Heart left ventricle (tissue), 13 donors: ENCODE data around the gene CYP4F11.

Experiments
- POLR2A ChIP-seq, 2 donors: fragments of 450-650 bp; IDR thresholded peaks; one replicate each; pipeline ENCODE4 v1.6.1; 2017; ENCODE audit warnings: antibody characterized with exemption in 2 of 2, mild to moderate bottlenecking in 2 of 2, moderate library complexity in 2 of 2
- TF ChIP-seq, protein P1 (sequence below), 12 donors: fragments of 200-600 bp; sonication (generic) in 4 of 12; IDR thresholded peaks; one replicate each; pipeline versions ENCODE4 v1.5.0 to v1.8.0; 2018 to 2022; ENCODE audit warnings: antibody characterized with exemption in 12 of 12, mild to moderate bottlenecking in 5 of 12
- donor health status: ischemic (EF 13 %, LVEDD 7.1; RV severe dilation, severe dysfunction).
- donor health status: DM: no; HTN: yes; CAD: no.
- donor health status: DM: no; HTN: no; CAD: no.
- donor health status: ischemic (EF 25% LVEDD 6.9; RV normal size, moderate dysfunction).
- donor health status: ischemic (EF 25% LVEDD 5.7; RV mildly dilated, moderate dysfunction).
- donor health status: ischemic (EF 35%, LVEDD 5.7; RV mildly dilated, moderate dysfunction).
- donor health status: nonischemic (EF 11% LVEDD 7.7; RV severe dilation, severe dysfunction).
- donor health status: DM: yes; HTN: yes; CAD: no.
- donor health status: PGD.
- donor health status: ischemic (EF 29% LVEDD 5.4; RV normal size, mild dysfunction).
- donor health status: nonischemic (EF 23%, LVEDD 6.1; RV moderate dilation, normal function).

- TF ChIP-seq, protein P1, sequence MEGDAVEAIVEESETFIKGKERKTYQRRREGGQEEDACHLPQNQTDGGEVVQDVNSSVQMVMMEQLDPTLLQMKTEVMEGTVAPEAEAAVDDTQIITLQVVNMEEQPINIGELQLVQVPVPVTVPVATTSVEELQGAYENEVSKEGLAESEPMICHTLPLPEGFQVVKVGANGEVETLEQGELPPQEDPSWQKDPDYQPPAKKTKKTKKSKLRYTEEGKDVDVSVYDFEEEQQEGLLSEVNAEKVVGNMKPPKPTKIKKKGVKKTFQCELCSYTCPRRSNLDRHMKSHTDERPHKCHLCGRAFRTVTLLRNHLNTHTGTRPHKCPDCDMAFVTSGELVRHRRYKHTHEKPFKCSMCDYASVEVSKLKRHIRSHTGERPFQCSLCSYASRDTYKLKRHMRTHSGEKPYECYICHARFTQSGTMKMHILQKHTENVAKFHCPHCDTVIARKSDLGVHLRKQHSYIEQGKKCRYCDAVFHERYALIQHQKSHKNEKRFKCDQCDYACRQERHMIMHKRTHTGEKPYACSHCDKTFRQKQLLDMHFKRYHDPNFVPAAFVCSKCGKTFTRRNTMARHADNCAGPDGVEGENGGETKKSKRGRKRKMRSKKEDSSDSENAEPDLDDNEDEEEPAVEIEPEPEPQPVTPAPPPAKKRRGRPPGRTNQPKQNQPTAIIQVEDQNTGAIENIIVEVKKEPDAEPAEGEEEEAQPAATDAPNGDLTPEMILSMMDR (IDR thresholded peaks at IDR 0.05) = no peak
- TF ChIP-seq POLR2A (IDR thresholded peaks at IDR 0.05) = no peak
These were observed 42.9 kb downstream of the CYP4F11 start for GRCh38 chr19:15891434-15891833.
